Skeletal muscle tissue (tissue), 4 donors: Measurements from ENCODE around the gene SCRN1. TPM values are rescaled to one million over a fixed set of nuclear protein-coding genes. Genes with fewer than 3 reads are reported as not detected.

ENCODE experiments used
- H3K27ac ChIP-seq: one replicate; pipeline ENCODE4 v1.7.0; 2013; ENCODE audit warnings: mild to moderate bottlenecking, low read depth, low read length, inconsistent platforms
- H3K27me3 ChIP-seq, 3 donors: one replicate each; pipeline ENCODE4 v1.7.0; 2013; ENCODE audit warnings: low read length in 3 of 3; ENCODE audit not compliant: control insufficient read depth in 3 of 3, insufficient read depth in 3 of 3
- H3K36me3 ChIP-seq, 3 donors: one replicate each; pipeline ENCODE4 v1.7.0; 2013; ENCODE audit warnings: low read length in 3 of 3; ENCODE audit not compliant: control insufficient read depth in 3 of 3, insufficient read depth in 3 of 3
- H3K4me1 ChIP-seq, 3 donors: one replicate each; pipeline ENCODE4 v1.7.0; 2013; ENCODE audit warnings: low read length in 3 of 3, mild to moderate bottlenecking in 3 of 3; ENCODE audit not compliant: control insufficient read depth in 3 of 3, insufficient read depth in 3 of 3
- H3K4me3 ChIP-seq, 3 donors: one replicate each; pipeline ENCODE4 v1.7.0; 2013; ENCODE audit warnings: low read length in 3 of 3
- H3K9ac ChIP-seq, 3 donors: one replicate each; pipeline ENCODE4 v1.7.0; 2013; ENCODE audit warnings: low read length in 3 of 3, mild to moderate bottlenecking in 3 of 3, moderate library complexity in 2 of 3, low read depth in 1 of 3
- H3K9me3 ChIP-seq, 3 donors: one replicate each; pipeline ENCODE4 v1.7.0; 2013; ENCODE audit warnings: low read length in 3 of 3; ENCODE audit not compliant: control insufficient read depth in 3 of 3
- total RNA-seq: library from RNA; depleted of rRNA; stranded (reverse); fragments of >200 nt; gene quantifications from one replicate; pipeline ENCODE4 v1.2.3, GENCODE V29; 2014
- donor health status: Osteomylitis.

SCRN1 gene
- total RNA-seq, 1 donor from 2014 or later = 20.4 TPM

- Histone ChIP-seq H3K27ac (no peak overlapping the region), H3K9ac (no peak overlapping the region), H3K36me3 (peaks cover 9 to 36% (median 18%) of the 10 kb centered on the region in 3 donors), H3K27me3 (no peaks in the 10 kb centered on the region), H3K4me1 (no peaks in the 10 kb centered on the region), H3K4me3 (no peak overlapping the region), H3K9me3 (no peaks in the 10 kb centered on the region)
Observed at GRCh38 chr7:29889288-29889687, 100.3 kb downstream of the SCRN1 start.

- H3K27ac ChIP-seq = no peak overlapping the region
- no peaks in the 10 kb centered on the region for H3K27me3 ChIP-seq
- no peak overlapping the region for H3K9ac ChIP-seq
- H3K4me3 ChIP-seq = no peak overlapping the region
- H3K9me3 ChIP-seq = no peaks in the 10 kb centered on the region
- peaks cover 9 to 33% (median 18%) of the 10 kb centered on the region in 3 donors for H3K36me3 ChIP-seq
- peaks cover 0 to 4% (median 0%) of the 10 kb centered on the region in 3 donors for H3K4me1 ChIP-seq
Observed at GRCh38 chr7:29888006-29888405, 101.6 kb downstream of the SCRN1 start.

GRCh38 chr7:29886827-29887226, 102.8 kb downstream of the SCRN1 start:
- Histone ChIP-seq H3K4me1 (peaks cover 0 to 4% (median 0%) of the 10 kb centered on the region in 3 donors), H3K27ac (no peak overlapping the region), H3K27me3 (no peaks in the 10 kb centered on the region), H3K4me3 (no peak overlapping the region), H3K9ac (no peak overlapping the region), H3K9me3 (no peaks in the 10 kb centered on the region), H3K36me3 (peaks cover 8 to 26% (median 12%) of the 10 kb centered on the region in 3 donors)

GRCh38 chr7:29885626-29886025, 104.0 kb downstream of the SCRN1 start:
- Histone ChIP-seq H3K27me3 (no peaks in the 10 kb centered on the region), H3K9me3 (no peaks in the 10 kb centered on the region), H3K9ac (no peak overlapping the region), H3K4me3 (no peak overlapping the region), H3K4me1 (peaks cover 0 to 4% (median 0%) of the 10 kb centered on the region in 3 donors), H3K27ac (no peak overlapping the region), H3K36me3 (peaks cover 4 to 24% (median 10%) of the 10 kb centered on the region in 3 donors)

GRCh38 chr7:29884399-29885272, 105.0 kb downstream of the SCRN1 start:
- Histone ChIP-seq H3K4me3 (no peak overlapping the region), H3K9me3 (no peaks in the 10 kb centered on the region), H3K4me1 (peaks cover 0 to 4% (median 0%) of the 10 kb centered on the region in 3 donors), H3K27me3 (no peaks in the 10 kb centered on the region), H3K27ac (no peak overlapping the region), H3K36me3 (peaks cover under 1 to 21% (median 10%) of the 10 kb centered on the region in 3 donors), H3K9ac (no peak overlapping the region)

- no peak overlapping the region for H3K4me3 ChIP-seq
- peaks cover 0 to 15% (median 5%) of the 10 kb centered on the region in 3 donors for H3K36me3 ChIP-seq
- no peaks in the 10 kb centered on the region for H3K27me3 ChIP-seq
- H3K9me3 ChIP-seq = no peaks in the 10 kb centered on the region
- H3K27ac ChIP-seq = no peak overlapping the region
- H3K4me1 ChIP-seq = peaks cover 0 to 4% (median 0%) of the 10 kb centered on the region in 3 donors
- H3K9ac ChIP-seq = no peak overlapping the region
Observed at GRCh38 chr7:29883462-29884398, 105.9 kb downstream of the SCRN1 start.

GRCh38 chr7:29882481-29882880, 107.1 kb downstream of the SCRN1 start:
- H3K9ac ChIP-seq = no peak overlapping the region
- H3K4me1 ChIP-seq = peaks cover 0 to 6% (median 0%) of the 10 kb centered on the region in 3 donors
- H3K27me3 ChIP-seq = no peaks in the 10 kb centered on the region
- no peak overlapping the region for H3K4me3 ChIP-seq
- H3K27ac ChIP-seq = no peak overlapping the region
- peaks cover 0 to 11% (median 0%) of the 10 kb centered on the region in 3 donors for H3K36me3 ChIP-seq
- no peaks in the 10 kb centered on the region for H3K9me3 ChIP-seq

GRCh38 chr7:29881724-29882123, 107.9 kb downstream of the SCRN1 start:
- peaks cover 0 to 6% (median 0%) of the 10 kb centered on the region in 3 donors for H3K36me3 ChIP-seq
- H3K4me3 ChIP-seq = no peak overlapping the region
- no peaks in the 10 kb centered on the region for H3K9me3 ChIP-seq
- H3K27me3 ChIP-seq = no peaks in the 10 kb centered on the region
- no peak overlapping the region for H3K9ac ChIP-seq
- peaks cover 0 to 6% (median 0%) of the 10 kb centered on the region in 3 donors for H3K4me1 ChIP-seq
- H3K27ac ChIP-seq = no peak overlapping the region

GRCh38 chr7:29879609-29880008, 110.0 kb downstream of the SCRN1 start:
- H3K27ac ChIP-seq = no peak overlapping the region

More at GRCh38 chr7:29879609-29880008, 110.0 kb downstream of the SCRN1 start:
- Histone ChIP-seq H3K4me1 (peaks cover 0 to 6% (median 0%) of the 10 kb centered on the region in 3 donors), H3K9me3 (no peaks in the 10 kb centered on the region), H3K9ac (no peak overlapping the region), H3K4me3 (no peak overlapping the region), H3K27me3 (no peaks in the 10 kb centered on the region), H3K36me3 (peaks cover 0 to 9% (median 4%) of the 10 kb centered on the region in 3 donors)
